ENCODE measurements around the gene PPP1R9B.

Gene PPP1R9B

DNA sequence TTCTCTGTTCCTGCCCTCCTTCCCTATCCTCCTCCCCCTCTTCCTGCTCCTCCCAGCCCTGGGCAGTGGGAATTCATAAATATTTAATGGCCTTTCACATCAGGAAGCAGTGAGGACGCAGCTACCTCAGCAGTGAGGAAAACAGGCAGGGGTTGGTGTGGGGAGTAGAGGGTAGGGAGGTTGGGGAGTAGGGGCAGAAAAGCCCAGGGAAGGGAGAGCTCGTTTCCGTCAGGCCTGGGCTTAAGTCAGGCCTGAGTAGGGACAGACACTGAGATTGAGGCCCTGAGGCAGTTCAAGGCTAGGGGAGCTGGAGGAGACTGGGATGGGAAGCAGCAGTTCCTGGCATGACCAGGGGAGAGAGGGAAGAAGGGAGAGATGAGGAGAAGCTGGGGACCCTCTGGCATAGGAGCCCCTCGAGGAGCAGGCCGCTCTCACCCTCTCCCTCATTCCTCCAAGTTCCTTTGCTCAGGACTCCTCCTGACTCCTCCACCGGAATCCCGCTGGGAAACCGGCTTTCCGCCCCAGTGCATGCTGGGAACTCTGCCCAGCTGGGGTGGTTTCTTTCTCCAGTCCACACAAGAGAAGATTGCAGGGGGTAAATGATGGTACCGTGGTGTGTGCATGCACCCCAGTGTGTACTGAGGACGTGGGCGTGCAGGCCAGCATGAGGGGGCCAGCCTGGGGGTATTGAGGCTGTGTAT lies 26.7 kb downstream of the PPP1R9B start:
- TF ChIP-seq Cebpa-rat (IDR thresholded peaks at IDR 0.05) = no peak
- no peak overlapping the region for H3K9ac ChIP-seq
- peaks cover 0 to 20% (median 0%) of the 10 kb centered on the region in 11 experiments; a peak in 4 of 22 replicates for H4K20me1 ChIP-seq

DNA sequence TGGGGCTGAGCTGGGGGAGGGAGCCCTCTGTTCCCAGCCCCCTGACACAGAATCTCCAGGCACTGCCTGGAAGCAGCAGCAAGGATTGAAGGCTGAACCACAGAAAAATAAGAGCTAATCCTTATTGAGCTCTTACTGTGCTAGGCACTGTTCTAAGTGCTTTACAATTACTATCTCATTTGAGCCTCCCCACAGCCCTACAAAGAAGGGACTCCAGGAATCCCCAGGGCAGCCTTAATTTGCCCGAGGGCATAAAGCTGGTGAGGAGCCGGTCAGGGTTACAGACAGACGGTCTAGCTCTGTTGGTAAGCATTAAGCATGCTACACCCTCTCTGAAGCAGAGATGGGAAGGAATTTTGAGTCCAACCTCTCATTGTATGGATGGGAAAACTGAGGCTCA lies 27.5 kb downstream of the PPP1R9B start:
- Histone ChIP-seq H3K36me3 (no peaks in the 10 kb centered on the region), H3K27ac (no peak overlapping the region), H3K9ac (no peak overlapping the region), H3K4me3 (no peak overlapping the region), H3K4me2 (no peak overlapping the region), H4K20me1 (peaks cover 0 to 16% (median 0%) of the 10 kb centered on the region in 11 experiments; a peak in 2 of 22 replicates), H3K9me3 (replicated peaks in 1 of 11) (no peaks in the 10 kb centered on the region), H3K4me1 (peaks cover 9 to 10% (median 9%) of the 10 kb centered on the region in 10 experiments), H3K27me3 (peaks cover 20 to 54% (median 28%) of the 10 kb centered on the region in 11 experiments; a peak in 21 of 22 replicates)
- no peak for TF ChIP-seq Cebpa-rat (IDR thresholded peaks at IDR 0.05)

More for the DNA sequence above, 26.7 kb downstream of the PPP1R9B start:
- Histone ChIP-seq H3K4me2 (no peak overlapping the region), H3K27me3 (peaks cover 17 to 54% (median 28%) of the 10 kb centered on the region in 11 experiments), H3K36me3 (no peaks in the 10 kb centered on the region), H3K4me3 (no peak overlapping the region), H3K4me1 (peaks cover 16 to 19% (median 17%) of the 10 kb centered on the region in 10 experiments), H3K27ac (no peak overlapping the region), H3K9me3 (replicated peaks in 1 of 11) (0 out of 22 replicates have a peak, but pooled peaks cover 0 to 4% (median 0%) of the 10 kb centered on the region in 11 experiments)

DNA sequence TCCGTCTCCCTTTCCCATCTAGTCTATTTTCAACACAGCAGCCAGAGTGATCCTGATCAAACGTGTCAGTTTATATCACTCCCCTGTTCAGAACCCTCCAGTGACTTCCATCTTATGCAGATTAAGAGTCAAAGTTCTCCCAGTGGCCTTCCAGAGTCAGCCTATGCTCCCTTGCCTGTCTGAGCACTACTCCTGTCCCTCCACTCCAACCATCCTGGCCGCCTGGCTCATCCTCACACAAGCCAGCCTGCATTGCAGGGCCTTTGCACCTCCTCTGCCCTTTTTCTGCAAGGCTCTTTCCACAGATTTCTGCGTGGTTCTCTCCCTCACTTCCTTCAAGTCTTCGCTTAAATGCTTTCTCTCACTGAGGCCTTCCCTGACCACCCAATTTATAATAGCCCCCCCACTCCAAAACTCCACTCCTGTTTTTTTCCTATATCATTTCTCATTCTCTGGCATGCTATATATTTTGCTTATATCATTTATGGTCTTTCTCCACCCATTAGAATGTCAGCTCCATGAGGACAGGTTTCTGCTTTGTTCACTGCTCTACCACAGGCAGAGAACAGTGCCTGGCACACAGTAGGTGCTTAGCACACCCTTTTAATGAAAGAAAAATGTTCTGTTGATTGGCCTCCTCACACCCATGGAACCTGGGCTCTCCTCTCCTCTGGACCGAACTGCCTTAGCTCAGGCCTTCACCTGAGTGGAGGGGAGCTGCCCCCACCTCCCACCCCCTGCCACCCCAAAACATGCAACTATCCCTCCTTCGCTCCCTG lies 29.8 kb downstream of the PPP1R9B start:
- Histone ChIP-seq H3K9me3 (replicated peaks in 1 of 11) (no peaks in the 10 kb centered on the region), H3K4me3 (no peak overlapping the region), H3K4me2 (no peak overlapping the region), H3K27ac (no peak overlapping the region), H3K27me3 (peaks cover 32 to 69% (median 42%) of the 10 kb centered on the region in 11 experiments), H4K20me1 (peaks cover 0 to 19% (median 0%) of the 10 kb centered on the region in 11 experiments; a peak in 4 of 22 replicates), H3K9ac (no peak overlapping the region), H3K4me1 (peaks cover 7 to 10% (median 10%) of the 10 kb centered on the region in 10 experiments; a peak in 19 of 20 replicates), H3K36me3 (no peaks in the 10 kb centered on the region)
- TF ChIP-seq Cebpa-rat (IDR thresholded peaks at IDR 0.05) = no peak

DNA sequence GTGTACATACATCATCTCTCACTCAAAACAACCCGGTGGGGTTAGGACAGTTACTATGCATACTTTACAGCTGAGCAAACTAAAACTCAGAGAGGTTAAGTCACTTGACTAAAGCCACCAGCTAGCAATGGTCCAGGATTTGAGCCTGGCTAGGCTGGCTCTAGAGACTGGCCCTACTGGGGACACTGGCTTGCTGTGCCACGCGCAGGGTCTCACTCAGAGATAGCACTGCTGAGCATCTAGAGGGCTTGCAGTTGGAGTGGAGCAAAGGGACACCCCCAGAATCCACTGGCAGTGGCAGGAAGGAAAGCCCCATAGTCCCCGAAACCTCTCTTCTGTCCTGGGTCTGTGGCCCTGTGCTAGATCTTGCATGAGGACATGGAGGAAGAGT lies 31.7 kb downstream of the PPP1R9B start:
- Histone ChIP-seq H3K4me2 (no peak overlapping the region), H3K36me3 (no peaks in the 10 kb centered on the region), H4K20me1 (peaks cover 0 to 31% (median 0%) of the 10 kb centered on the region in 11 experiments; a peak in 4 of 22 replicates), H3K27me3 (peaks cover 32 to 71% (median 42%) of the 10 kb centered on the region in 11 experiments), H3K9me3 (replicated peaks in 1 of 11) (no peaks in the 10 kb centered on the region), H3K4me3 (no peak overlapping the region), H3K9ac (no peak overlapping the region), H3K27ac (no peak overlapping the region), H3K4me1 (peaks cover 7 to 10% (median 10%) of the 10 kb centered on the region in 10 experiments; a peak in 19 of 20 replicates)
- TF ChIP-seq Cebpa-rat (IDR thresholded peaks at IDR 0.05) = no peak

DNA sequence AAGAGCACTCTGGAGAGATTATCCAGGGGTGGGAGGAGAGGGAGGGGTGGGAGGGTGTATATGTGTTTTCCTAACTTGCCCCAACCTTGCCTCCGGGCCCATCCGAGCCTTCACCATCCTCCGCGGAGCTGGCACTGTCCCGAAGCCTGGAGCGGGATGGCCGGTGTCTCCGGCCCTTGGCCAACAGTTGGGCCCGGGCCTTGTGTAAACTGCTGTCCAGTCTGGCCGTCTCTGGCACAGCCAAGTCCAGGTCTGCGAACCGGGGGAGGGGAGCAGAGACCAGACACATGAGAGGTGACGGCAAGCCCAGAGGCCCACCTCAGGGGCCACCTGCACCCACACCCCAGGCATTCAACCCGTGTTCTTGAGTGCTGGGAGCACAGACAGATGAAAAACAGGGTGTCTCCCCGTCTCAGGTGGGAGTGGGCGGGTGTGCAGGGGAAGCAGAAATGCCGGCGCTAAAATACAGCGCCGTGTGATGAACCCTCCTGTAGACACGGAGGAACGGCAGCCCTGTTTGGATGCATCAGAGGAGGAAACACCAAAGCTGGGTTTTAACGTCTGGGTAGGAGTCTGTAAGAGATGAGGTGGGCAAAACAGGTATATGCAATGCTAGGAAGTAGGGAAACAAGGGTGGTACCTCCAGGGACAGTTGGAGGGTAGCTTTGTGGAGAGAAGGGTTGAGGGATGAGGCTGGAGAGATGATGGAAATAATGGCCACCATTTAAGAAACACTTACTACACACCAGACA lies 32.2 kb downstream of the PPP1R9B start:
- H3K27ac ChIP-seq = no peak overlapping the region
- peaks cover 0 to 35% (median 0%) of the 10 kb centered on the region in 11 experiments; a peak in 4 of 22 replicates for H4K20me1 ChIP-seq
- H3K36me3 ChIP-seq = no peaks in the 10 kb centered on the region
- no peak overlapping the region for H3K9ac ChIP-seq
- no peak overlapping the region for H3K4me2 ChIP-seq
- H3K27me3 ChIP-seq = peaks cover 32 to 65% (median 42%) of the 10 kb centered on the region in 11 experiments
- no peak for TF ChIP-seq Cebpa-rat (IDR thresholded peaks at IDR 0.05)
- H3K4me3 ChIP-seq = no peak overlapping the region
- peaks cover 7 to 10% (median 10%) of the 10 kb centered on the region in 10 experiments; a peak in 19 of 20 replicates for H3K4me1 ChIP-seq
- H3K9me3 ChIP-seq (replicated peaks in 1 of 11) = no peaks in the 10 kb centered on the region

DNA sequence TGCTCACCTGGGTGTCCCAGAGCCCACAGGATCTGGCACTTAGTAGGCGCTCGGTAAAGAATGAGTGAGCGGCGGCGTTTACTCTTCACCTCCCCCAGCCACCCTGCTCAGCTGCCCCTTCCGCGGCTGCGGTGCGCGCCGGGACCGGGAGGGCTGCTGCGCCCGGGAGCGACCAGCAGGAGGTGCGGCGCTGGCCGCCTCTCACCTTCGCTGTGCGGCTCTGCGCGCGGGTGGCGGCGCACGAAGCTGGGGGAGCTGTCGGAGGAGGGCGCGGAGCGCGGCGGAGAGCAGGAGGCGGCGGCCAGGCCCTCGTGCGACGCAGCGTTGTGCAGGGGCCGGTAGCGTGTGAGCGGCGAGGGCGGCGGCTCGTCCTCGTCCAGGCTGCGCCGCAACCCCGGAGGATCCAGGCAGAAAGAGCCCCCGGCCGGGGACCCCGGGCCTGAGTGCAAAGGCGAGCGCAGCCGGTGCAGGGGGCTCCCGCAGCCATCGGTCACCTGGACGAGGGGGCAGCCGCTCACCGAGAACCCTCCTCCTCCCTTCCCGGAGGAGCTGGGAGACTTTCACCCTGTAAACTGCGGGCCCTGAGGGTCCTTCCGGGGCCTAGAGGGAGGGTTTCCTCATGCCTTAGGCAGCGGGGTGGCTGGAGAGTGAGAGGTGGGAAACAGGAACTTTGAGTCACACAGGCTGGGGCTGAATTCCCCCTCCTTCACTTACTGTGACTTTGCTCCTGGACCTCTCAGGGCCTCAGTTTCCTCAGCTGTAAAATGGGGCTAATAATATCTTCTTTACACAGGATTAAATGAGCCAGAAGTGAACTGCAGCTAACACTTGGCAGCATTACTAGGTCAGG lies 33.0 kb downstream of the PPP1R9B start:
- no peaks in the 10 kb centered on the region for H3K9me3 ChIP-seq (replicated peaks in 1 of 11)
- peaks cover 7 to 10% (median 10%) of the 10 kb centered on the region in 10 experiments; a peak in 19 of 20 replicates for H3K4me1 ChIP-seq
- H3K27ac ChIP-seq = peak overlapping the region in 3 of 11 experiments; percentile 6 to 51 (median 41); a peak in 4 of 22 replicates
- peaks cover 0 to 42% (median 0%) of the 10 kb centered on the region in 11 experiments; a peak in 4 of 22 replicates for H4K20me1 ChIP-seq
- peak overlapping the region; percentile 30 to 60 (median 46); a peak in 18 of 20 replicates for H3K4me3 ChIP-seq
- H3K9ac ChIP-seq = peak overlapping the region in 10 of 11 experiments; percentile 31 to 71 (median 58); a peak in 17 of 22 replicates
- H3K27me3 ChIP-seq = peaks cover 32 to 57% (median 42%) of the 10 kb centered on the region in 11 experiments
- H3K4me2 ChIP-seq = peak overlapping the region; percentile 81 to 95 (median 88)
- no peak for TF ChIP-seq Cebpa-rat (IDR thresholded peaks at IDR 0.05)
- H3K36me3 ChIP-seq = no peaks in the 10 kb centered on the region

DNA sequence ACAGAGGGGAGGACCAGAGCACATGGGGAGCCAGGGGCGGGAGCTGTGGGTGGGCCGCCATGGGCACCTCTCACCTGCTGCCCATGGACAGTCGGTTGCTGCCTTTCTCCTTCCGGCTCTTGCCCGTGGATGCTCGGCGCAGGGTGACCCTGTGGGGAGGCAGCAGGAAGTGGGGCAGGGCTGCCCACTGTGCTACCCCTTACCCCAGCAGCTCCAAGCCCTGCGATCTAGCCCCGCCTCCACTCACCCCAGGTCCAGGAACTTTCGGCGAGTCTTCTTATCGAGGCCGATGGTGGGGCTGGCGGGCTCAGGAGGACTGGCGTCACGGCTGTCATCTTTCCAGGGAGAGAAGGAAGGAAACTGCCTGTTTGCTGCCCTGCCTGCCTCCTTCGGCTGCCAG lies 34.7 kb downstream of the PPP1R9B start:
- Histone ChIP-seq H3K27me3 (peaks cover 32 to 54% (median 42%) of the 10 kb centered on the region in 11 experiments), H3K4me3 (no peak overlapping the region)
- no peak for TF ChIP-seq Cebpa-rat (IDR thresholded peaks at IDR 0.05)

More for the DNA sequence above, 34.7 kb downstream of the PPP1R9B start:
- Histone ChIP-seq H3K27ac (no peak overlapping the region), H4K20me1 (peaks cover 0 to 52% (median 0%) of the 10 kb centered on the region in 11 experiments; a peak in 4 of 22 replicates), H3K9ac (no peak overlapping the region), H3K4me1 (peaks cover 7 to 22% (median 10%) of the 10 kb centered on the region in 10 experiments), H3K4me2 (no peak overlapping the region), H3K9me3 (replicated peaks in 1 of 11) (no peaks in the 10 kb centered on the region), H3K36me3 (peaks cover 0 to 6% (median 0%) of the 10 kb centered on the region in 11 experiments; a peak in 1 of 22 replicates)
